Mesendoderm (in vitro differentiated cells): ENCODE measurements around the gene BMP10. TPM values are rescaled to one million over a fixed set of nuclear protein-coding genes. Genes with fewer than 3 reads are reported as not detected.

Experiments
- DNase-seq: peaks from one replicate; pipeline ENCODE4 v3.0.0; 2013
- H2AK5ac ChIP-seq: 2 replicates; pipeline ENCODE4 v1.6.1; 2013; ENCODE audit warnings: low read length, inconsistent platforms
- H2BK120ac ChIP-seq: 2 replicates; pipeline ENCODE4 v1.6.1; 2013; ENCODE audit warnings: low read depth, mild to moderate bottlenecking, low read length, moderate library complexity, mixed read lengths
- H2BK15ac ChIP-seq: replicated peaks from 2 replicates; pipeline ENCODE4 v1.6.1; 2013; ENCODE audit warnings: low read depth, mild to moderate bottlenecking, moderate library complexity
- H2BK5ac ChIP-seq: 2 replicates; pipeline ENCODE4 v1.6.1; 2013; ENCODE audit warnings: low read length, inconsistent platforms
- H3K18ac ChIP-seq: 2 replicates; pipeline ENCODE4 v1.6.1; 2013; ENCODE audit warnings: mild to moderate bottlenecking, low read length, mixed read lengths
- H3K23ac ChIP-seq: one replicate; pipeline ENCODE4 v1.6.1; 2013; ENCODE audit warnings: low read length
- H3K27ac ChIP-seq: 2 replicates; pipeline ENCODE4 v1.5.1; 2013; ENCODE audit warnings: low read depth, mild to moderate bottlenecking, inconsistent platforms, low read length, moderate library complexity
- H3K27me3 ChIP-seq: 2 replicates; pipeline ENCODE4 v1.6.1; 2013; ENCODE audit warnings: low read length, control low read depth, mild to moderate bottlenecking, inconsistent platforms; ENCODE audit not compliant: insufficient read depth, poor library complexity
- H3K36me3 ChIP-seq: 2 replicates; pipeline ENCODE4 v1.6.1; 2013; ENCODE audit warnings: low read length, inconsistent platforms; ENCODE audit not compliant: control insufficient read depth, insufficient read depth
- H3K4ac ChIP-seq: one replicate; pipeline ENCODE4 v1.6.1; 2013; ENCODE audit warnings: low read depth, mild to moderate bottlenecking, low read length, moderate library complexity
- H3K4me1 ChIP-seq: 2 replicates; pipeline ENCODE4 v1.6.1; 2013; ENCODE audit warnings: low read depth, low read length, inconsistent platforms; ENCODE audit not compliant: control insufficient read depth
- H3K4me2 ChIP-seq: 2 replicates; pipeline ENCODE4 v1.6.1; 2013; ENCODE audit warnings: low read length
- H3K4me3 ChIP-seq: 2 replicates; pipeline ENCODE4 v1.5.1; 2013; ENCODE audit warnings: mild to moderate bottlenecking, low read length
- H3K56ac ChIP-seq: one replicate; pipeline ENCODE4 v1.6.1; 2013; ENCODE audit warnings: low read length
- H3K79me1 ChIP-seq: 2 replicates; pipeline ENCODE4 v1.6.1; 2013; ENCODE audit warnings: low read length, inconsistent platforms
- H3K79me2 ChIP-seq: 2 replicates; pipeline ENCODE4 v1.6.1; 2013; ENCODE audit warnings: mild to moderate bottlenecking, low read length; ENCODE audit not compliant: control insufficient read depth, insufficient read depth
- H3K9ac ChIP-seq: 2 replicates; pipeline ENCODE4 v1.6.1; 2013; ENCODE audit warnings: low read length, inconsistent platforms
- H4K5ac ChIP-seq: one replicate; pipeline ENCODE4 v1.6.1; 2013; ENCODE audit warnings: low read length
- H4K8ac ChIP-seq: one replicate; pipeline ENCODE4 v1.6.1; 2013; ENCODE audit warnings: low read depth, mild to moderate bottlenecking, control low read depth, low read length, moderate library complexity
- WGBS: extraction: QIAGEN DNeasy Blood & Tissue Kit; methylation state at CpG from one replicate; pipeline ENCODE4 v1.1.7; 2013; ENCODE audit warnings: low lambda C conversion rate, missing lambda C conversion rate; ENCODE audit not compliant: insufficient coverage; ENCODE audit errors: extremely low coverage; 5-methylcytosine and 5-hydroxymethylcytosine counted together
- polyA plus RNA-seq, 2 experiments: library from polyadenylated mRNA; stranded (reverse); fragments of 200-250 nt; gene quantifications; one replicate each; pipeline ENCODE4 v1.2.3, GENCODE V29; 2013

The BMP10 gene, protein sequence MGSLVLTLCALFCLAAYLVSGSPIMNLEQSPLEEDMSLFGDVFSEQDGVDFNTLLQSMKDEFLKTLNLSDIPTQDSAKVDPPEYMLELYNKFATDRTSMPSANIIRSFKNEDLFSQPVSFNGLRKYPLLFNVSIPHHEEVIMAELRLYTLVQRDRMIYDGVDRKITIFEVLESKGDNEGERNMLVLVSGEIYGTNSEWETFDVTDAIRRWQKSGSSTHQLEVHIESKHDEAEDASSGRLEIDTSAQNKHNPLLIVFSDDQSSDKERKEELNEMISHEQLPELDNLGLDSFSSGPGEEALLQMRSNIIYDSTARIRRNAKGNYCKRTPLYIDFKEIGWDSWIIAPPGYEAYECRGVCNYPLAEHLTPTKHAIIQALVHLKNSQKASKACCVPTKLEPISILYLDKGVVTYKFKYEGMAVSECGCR
- polyA plus RNA-seq (2013, experiment 1 of 2), result not detected
- not detected for polyA plus RNA-seq (2013, experiment 2 of 2)

DNA sequence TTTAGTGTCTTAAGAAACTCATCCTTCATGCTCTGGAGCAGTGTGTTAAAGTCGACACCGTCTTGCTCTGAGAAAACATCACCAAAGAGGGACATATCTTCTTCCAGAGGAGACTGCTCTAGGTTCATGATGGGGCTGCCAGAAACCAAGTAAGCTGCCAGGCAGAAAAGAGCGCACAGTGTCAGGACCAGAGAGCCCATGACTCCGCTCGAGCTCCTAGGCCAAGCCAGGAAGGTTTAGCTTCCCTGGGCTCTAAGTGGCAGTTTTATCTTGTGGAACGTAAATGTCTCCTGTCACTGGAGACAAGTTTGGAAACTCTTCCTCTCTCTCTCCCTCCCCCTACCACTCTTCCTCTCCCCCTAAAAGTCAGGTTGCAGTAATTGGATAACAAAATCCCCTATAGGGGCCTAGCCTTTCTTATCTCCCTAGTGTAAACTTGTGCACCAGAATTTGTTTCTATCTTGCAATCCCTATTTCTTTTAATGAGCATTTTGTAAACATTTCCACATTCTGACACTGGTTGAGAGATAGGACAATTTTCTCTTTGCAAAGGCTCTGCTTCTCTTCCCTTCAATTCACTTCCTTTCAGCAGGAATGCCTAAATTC is at the start of gene BMP10:
Gene BMP10, minus strand, starts transcription at position 239 of the 606 bp plus-strand sequence. Its CDS starts 39 bp downstream, at position 200.
- Histone ChIP-seq H3K23ac (no peak within 1 kb of the TSS), H3K36me3 (no peaks in the 10 kb centered on the region), H3K4me1 (no peaks in the 10 kb centered on the region), H3K56ac (no peak within 1 kb of the TSS), H2BK5ac (no peak within 1 kb of the TSS), H3K79me1 (no peaks in the 10 kb centered on the region), H3K18ac (no peak within 1 kb of the TSS), H3K4me2 (no peak within 1 kb of the TSS), H4K8ac (no peak within 1 kb of the TSS), H3K4me3 (no peak within 1 kb of the TSS), H2BK15ac (no peak within 1 kb of the TSS), H3K27ac (no peak within 1 kb of the TSS), H4K5ac (no peak within 1 kb of the TSS), H3K27me3 (no peaks in the 10 kb centered on the region), H3K9ac (no peak within 1 kb of the TSS), H3K79me2 (no peaks in the 10 kb centered on the region), H2BK120ac (no peak within 1 kb of the TSS), H2AK5ac (no peak within 1 kb of the TSS), H3K4ac (no peak within 1 kb of the TSS)
- no CpG with 5 or more reads among the region's 6 CpGs for WGBS
- DNase-seq, result no peak

DNA sequence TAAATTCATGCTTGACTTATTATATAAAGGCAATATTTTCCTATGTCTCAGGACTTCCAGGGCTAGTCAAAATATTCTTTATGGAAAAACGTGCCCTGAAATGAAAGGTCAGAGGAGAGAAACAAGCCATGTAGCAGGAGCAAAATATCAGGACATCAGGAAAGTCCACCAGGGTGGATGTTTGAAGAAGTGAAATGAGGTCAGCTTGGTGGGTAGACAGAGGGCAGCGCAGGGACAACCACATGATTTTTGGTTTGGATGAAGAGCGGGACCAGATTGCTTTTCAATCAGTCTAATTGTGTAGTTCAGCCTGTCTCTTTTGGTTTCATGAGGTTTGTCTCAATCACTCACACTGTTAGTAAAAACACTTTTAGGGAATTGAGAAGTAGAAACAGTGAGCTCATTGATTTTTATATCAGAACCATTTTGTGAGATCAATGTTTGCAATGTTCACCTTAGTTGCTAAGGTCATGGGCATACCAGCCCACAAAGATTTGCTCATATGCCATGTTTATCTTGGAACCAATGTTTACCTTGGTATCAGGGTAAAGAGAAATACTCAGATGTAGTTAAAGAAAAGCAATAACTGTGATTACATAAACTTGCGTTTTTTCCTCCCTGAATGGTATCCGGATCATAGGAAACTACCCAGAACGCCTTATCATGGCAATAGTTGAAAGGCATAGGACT is 49.4 kb upstream of the BMP10 start:
- no peak overlapping the region for H4K8ac ChIP-seq
- no peaks in the 10 kb centered on the region for H3K79me2 ChIP-seq
- H3K27me3 ChIP-seq, result no peaks in the 10 kb centered on the region
- no peak overlapping the region for H2AK5ac ChIP-seq
- H3K4me1 ChIP-seq, result no peaks in the 10 kb centered on the region
- WGBS, result no CpG with 5 or more reads among the region's 6 CpGs
- H2BK120ac ChIP-seq, result no peak overlapping the region
- no peaks in the 10 kb centered on the region for H3K36me3 ChIP-seq
- DNase-seq, result no peak
- no peaks in the 10 kb centered on the region for H3K79me1 ChIP-seq
- no peak overlapping the region for H3K4me3 ChIP-seq
- no peak overlapping the region for H3K4me2 ChIP-seq
- H3K27ac ChIP-seq, result no peak overlapping the region
- H2BK15ac ChIP-seq, result no peak overlapping the region
- no peak overlapping the region for H3K4ac ChIP-seq
- no peak overlapping the region for H4K5ac ChIP-seq
- no peak overlapping the region for H3K9ac ChIP-seq
- no peak overlapping the region for H3K18ac ChIP-seq
- no peak overlapping the region for H3K23ac ChIP-seq
- no peak overlapping the region for H2BK5ac ChIP-seq
- H3K56ac ChIP-seq, result no peak overlapping the region

DNA sequence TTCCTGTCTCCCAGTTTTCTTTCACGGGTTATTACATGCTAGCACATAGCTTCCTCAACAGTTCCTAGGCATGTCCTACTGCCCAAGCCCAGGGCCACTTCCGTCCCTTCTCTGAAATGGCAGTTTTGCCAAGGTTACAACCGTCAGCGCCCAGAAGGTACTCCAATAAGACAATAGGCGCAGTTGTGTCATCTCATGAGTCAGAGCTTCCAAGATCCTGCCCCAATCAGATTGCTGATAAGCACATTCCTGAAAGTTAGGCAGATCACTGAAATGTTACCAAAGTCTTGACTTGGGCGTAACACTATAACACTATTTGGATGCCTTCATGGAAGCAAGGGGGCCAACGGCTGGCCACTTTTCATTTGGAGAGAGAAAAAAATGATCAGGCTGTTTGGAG is 47.3 kb upstream of the BMP10 start:
- H3K18ac ChIP-seq, result no peak overlapping the region
- no peak overlapping the region for H2BK120ac ChIP-seq
- no peak overlapping the region for H3K23ac ChIP-seq
- H3K36me3 ChIP-seq, result no peaks in the 10 kb centered on the region
- H2BK5ac ChIP-seq, result no peak overlapping the region
- H3K4me1 ChIP-seq, result no peaks in the 10 kb centered on the region
- no CpG with 5 or more reads among the region's 7 CpGs for WGBS
- H3K56ac ChIP-seq, result no peak overlapping the region
- no peaks in the 10 kb centered on the region for H3K79me2 ChIP-seq
- H4K8ac ChIP-seq, result no peak overlapping the region
- no peak overlapping the region for H3K27ac ChIP-seq
- H3K4me2 ChIP-seq, result no peak overlapping the region
- H2AK5ac ChIP-seq, result no peak overlapping the region
- no peaks in the 10 kb centered on the region for H3K79me1 ChIP-seq
- no peak overlapping the region for H3K4me3 ChIP-seq
- no peaks in the 10 kb centered on the region for H3K27me3 ChIP-seq
- H2BK15ac ChIP-seq, result no peak overlapping the region
- no peak overlapping the region for H3K4ac ChIP-seq
- H4K5ac ChIP-seq, result no peak overlapping the region
- no peak overlapping the region for H3K9ac ChIP-seq
- peak; percentile 71 for DNase-seq

DNA sequence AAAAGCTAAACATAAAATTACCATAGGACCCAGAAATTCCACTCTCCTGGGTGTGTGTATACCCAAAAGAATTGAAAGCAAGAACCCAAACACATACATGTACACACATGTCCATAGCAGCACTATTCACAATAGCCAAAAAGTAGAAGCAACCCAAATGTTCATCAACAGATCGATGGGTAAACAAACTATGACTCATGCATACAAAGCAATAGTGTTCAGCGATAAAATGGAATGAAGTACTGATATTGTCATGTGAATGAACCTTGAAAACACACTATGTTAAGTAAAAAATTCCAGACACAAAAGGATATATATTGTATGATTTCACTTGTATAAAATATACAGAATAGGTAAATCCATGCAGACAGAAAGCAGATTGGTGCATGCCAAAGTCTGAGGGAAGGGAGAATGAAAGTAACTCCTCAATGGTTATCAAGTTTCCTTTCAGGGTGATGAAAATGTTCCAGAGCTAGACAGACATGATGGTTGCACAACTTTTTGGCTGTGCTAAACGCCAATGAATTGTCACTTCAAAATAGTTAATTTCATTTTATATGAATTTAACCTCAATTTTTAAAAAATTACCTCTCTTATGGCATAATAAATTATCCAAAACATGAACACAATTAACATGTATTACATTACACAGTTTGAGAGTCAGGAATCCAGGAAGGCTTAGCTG is 46.0 kb upstream of the BMP10 start:
- H3K4ac ChIP-seq, result no peak overlapping the region
- H3K56ac ChIP-seq, result no peak overlapping the region
- no peak overlapping the region for H3K27ac ChIP-seq
- no peak overlapping the region for H2BK5ac ChIP-seq
- no peak overlapping the region for H2BK15ac ChIP-seq
- DNase-seq, result no peak
- H2BK120ac ChIP-seq, result no peak overlapping the region
- no peak overlapping the region for H3K23ac ChIP-seq
- H3K79me1 ChIP-seq, result no peaks in the 10 kb centered on the region
- no peaks in the 10 kb centered on the region for H3K27me3 ChIP-seq
- H4K5ac ChIP-seq, result no peak overlapping the region
- H3K4me3 ChIP-seq, result no peak overlapping the region
- no peak overlapping the region for H3K9ac ChIP-seq
- no peak overlapping the region for H3K18ac ChIP-seq
- no peaks in the 10 kb centered on the region for H3K36me3 ChIP-seq
- no CpG with 5 or more reads among the region's 3 CpGs for WGBS
- no peaks in the 10 kb centered on the region for H3K79me2 ChIP-seq
- H3K4me2 ChIP-seq, result no peak overlapping the region
- no peak overlapping the region for H4K8ac ChIP-seq
- H3K4me1 ChIP-seq, result no peaks in the 10 kb centered on the region
- no peak overlapping the region for H2AK5ac ChIP-seq

DNA sequence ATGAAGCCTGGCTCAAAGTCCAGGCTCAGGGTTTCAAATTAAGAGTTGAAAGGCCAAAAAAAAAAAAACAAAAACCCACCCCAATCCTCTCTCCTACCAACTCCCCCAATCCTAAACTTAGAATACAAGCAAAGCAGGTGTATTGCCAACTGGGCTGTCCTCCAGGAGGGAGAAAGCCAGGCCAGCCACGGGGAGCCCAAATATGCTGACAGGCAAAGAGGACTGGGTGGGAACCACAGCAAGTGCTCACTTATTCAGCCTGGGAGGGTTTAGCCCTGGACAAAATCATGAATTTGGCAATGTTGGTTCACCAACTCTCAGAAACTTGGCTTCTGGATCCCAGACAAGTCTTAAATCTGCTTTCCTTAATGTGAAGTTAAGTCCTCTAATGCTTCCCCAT is 45.0 kb upstream of the BMP10 start:
- no peak for DNase-seq
- Histone ChIP-seq H2BK15ac (no peak overlapping the region), H2BK5ac (no peak overlapping the region), H4K5ac (no peak overlapping the region), H3K23ac (no peak overlapping the region), H3K4ac (no peak overlapping the region), H3K18ac (no peak overlapping the region), H3K56ac (no peak overlapping the region), H3K4me1 (peaks cover 8% of the 10 kb centered on the region), H3K4me2 (no peak overlapping the region), H3K9ac (no peak overlapping the region), H2AK5ac (no peak overlapping the region), H2BK120ac (no peak overlapping the region), H3K27ac (no peak overlapping the region), H3K79me1 (no peaks in the 10 kb centered on the region), H3K36me3 (no peaks in the 10 kb centered on the region), H3K27me3 (no peaks in the 10 kb centered on the region), H3K79me2 (no peaks in the 10 kb centered on the region), H4K8ac (no peak overlapping the region), H3K4me3 (no peak overlapping the region)
- no CpG with 5 or more reads among the region's 1 CpG for WGBS
